HG03039 (cell line): ENCODE results near the gene VGF.

Source experiments
- ATAC-seq: cut with Tn5 transposase; IDR thresholded peaks from one replicate; pipeline ENCODE4 v1.9.1; 2021; ENCODE audit warnings: mild to moderate bottlenecking, moderate library complexity; ENCODE audit not compliant: unreplicated experiment

The VGF gene

DNA sequence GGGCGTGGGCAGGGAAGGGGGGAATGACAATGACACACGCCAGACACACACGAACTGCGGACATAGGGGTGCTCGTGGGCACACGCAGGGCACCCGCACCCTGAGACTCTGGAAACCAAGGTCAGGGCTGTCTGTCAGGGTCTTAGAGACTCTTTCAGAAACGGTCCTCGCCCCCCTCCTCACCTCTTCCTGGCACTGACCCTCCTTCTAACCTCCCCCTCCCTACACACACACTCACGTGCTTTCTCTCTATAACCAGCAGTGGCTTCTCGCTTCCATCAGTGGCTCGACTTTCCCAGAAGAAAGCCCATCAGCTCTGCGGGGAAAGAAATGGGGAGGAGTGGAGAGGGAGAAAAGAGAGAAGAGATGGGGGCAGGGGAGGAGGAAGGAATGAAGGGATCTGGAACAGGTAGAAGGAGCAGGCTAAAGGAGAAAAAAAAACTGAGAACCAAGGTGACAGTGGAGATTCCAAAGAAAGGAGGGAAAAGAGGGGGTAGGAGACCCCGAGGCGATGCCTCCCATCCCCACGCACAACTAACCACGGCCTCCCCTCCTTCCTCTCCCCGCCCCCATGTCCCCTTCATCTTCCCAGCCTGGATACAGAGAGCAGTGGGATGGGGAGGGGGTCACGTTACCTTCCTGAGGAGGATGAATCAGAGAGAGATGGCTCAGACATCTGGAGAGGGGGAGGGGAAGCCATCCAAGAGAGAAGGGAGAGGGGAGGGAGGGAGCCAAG is 1.7 kb upstream of the VGF start:
- no peak for ATAC-seq

DNA sequence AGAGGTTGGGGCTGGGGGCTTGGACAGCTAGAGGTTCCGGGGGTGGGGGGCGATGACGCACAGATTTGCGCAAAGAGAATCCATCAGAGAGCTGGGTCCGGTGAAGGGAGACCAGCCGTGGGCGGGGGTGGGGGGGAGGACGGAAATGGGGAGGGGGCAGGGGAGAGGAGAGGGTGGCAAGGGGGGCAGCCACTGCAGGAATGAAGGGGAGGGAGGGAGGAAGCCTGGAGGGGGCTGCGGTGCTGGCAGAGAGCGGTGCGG is 1.2 kb upstream of the VGF start:
- no peak for ATAC-seq

- no peak for ATAC-seq
Measured at GRCh38 chr7:101165958-101166647, 734 bp upstream of the VGF start.

DNA sequence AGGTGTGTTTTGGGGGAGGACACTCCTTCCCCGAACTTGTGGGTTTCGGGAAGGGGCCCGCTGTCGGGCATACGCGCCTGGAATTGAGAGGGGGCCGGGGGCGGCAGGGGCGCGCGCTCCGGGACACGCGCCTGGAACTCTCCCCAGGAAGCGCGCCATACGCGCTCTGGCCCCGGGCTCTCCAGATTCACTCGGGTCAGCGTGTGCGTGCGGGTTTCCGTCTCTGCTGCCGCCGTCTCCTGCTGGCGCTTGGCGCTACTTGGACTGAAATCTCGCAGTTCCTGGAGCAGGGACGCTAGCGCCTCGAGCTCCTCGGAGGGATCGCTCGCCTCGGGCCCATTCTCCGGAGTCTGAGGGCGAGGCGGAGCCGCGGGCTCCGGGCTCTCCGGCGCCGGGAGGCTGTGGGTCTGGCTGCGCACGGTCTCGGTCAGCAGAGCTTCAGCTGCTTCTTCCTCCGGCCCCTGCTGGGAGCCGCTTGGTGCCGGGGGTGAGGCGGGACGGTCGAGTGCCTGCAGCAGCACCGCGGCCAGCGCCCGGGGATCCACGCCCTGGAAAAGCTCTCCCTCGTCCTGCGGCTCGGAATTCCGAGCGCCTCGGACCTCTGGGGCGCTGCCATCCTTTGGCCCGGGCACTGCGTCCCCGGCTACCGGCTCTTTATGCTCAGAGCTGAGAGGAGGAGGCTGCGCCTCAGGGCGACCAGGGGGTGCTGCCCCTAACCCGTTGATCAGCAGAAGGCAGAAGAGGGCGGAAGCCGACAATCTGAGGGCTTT is 1.1 kb downstream of the VGF start:
- no peak for ATAC-seq

DNA sequence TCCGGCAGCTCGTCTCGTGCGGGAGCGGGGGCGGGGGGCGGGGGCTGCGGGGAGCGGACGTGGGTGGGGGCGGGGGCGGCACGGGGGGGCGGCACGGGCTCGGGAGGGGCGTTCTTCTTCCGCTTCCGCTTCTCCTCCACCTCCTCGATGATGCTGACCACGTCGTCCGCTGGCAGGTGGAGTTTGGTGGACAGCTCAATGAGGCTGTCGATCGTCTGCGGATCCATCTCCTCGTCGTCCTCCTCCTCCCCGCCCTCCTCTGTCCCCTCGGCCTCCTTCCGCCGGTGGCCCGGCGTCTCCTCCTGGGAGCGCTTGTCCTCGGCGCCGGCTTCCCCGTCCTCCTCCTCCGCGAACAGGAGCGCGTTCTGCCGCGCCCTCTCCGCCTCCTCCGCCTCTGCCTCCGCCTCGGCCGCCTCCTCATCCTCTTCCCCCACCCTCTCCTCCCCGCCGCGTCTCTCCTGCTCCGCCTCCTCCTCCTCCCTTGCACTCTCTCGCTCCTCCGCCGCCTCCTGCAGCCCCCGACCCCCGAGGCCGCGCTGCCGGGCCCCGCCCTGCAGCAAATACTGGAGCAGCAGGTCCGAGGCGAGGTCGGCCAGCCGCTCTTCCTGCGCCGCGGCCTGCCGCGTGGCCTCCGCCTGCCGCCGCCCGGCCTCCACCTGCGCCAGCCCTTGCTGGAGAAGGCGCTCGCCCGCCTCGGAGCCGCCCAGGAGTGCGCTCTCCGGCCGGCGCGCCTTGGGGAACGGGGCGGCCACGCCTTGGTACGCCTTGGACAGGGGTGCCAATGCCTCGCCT is 1.9 kb downstream of the VGF start:
- no peak for ATAC-seq

GRCh38 chr7:101162551-101163278 is 2.7 kb downstream of the VGF start:
- ATAC-seq, result no peak

- no peak for ATAC-seq
Measured at GRCh38 chr7:101161692-101162471, 3.5 kb downstream of the VGF start.

GRCh38 chr7:101160910-101161309 is 4.5 kb downstream of the VGF start:
- ATAC-seq, result no peak

DNA sequence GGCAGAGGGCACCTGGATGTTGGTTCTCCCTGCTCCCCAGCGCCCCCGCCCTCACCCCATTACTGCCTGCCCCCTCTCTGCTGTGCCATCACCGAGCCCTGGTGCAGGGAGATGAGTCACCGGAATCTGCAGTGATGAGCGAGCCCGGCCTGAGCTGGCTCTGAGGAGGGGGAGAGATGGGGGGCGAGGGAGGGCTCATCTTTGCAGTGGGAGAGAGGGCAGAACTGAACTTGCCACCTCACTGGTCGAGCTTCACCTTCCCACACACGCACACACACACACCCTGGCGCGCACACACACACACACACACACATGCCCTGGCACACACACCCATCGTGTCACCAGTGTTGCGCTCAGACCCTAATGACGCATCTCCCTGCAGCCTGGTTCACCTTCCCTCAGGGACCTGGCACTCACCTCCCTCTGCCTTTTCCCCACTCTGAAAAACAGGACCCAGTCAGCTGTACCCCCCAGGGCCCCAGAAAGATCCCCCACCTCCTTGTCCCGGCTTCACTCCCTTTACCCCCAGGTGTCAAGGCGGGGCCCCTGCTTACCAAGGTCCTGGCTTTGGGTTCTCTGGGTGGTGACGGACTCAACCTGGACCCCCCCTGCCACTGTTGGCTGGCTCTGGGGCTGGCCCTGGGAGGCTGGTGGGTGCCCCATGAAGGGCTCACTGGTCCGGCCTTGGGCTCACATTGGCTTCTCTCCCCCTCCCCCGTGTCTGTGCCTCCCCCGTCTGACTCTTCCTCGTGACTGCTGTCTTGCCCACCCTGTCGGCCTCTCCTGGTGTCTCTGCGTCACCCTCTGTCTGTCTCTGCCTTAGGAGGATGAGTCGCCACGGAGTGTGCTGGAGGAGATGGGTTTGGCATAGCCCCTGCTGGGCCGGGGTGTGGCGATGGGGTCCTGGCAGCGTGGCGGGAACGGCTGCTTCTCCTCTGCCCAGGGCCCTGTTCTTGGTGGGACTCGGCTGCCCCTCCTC is 5.4 kb downstream of the VGF start:
- no peak for ATAC-seq

GRCh38 chr7:101156866-101157589 is 8.3 kb downstream of the VGF start:
- ATAC-seq, result no peak

DNA sequence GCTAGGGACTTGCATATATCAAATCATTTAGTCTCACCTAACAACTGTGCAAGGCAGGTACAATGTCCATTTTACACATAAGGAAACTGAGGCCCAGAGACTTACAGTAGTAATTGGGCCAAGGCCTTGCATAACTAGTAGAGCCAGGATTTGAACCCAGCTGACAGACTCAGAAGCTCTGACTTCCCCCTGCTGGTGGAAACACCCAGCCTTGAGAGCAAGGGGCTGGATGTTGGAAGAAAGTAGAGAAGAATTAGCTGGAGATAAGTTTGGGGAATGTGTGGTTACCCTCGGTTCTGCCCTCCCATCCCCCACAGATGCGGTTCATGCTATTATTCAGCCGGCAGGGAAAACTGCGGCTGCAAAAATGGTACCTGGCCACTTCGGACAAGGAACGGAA is 9.1 kb downstream of the VGF start:
- ATAC-seq, result no peak

DNA sequence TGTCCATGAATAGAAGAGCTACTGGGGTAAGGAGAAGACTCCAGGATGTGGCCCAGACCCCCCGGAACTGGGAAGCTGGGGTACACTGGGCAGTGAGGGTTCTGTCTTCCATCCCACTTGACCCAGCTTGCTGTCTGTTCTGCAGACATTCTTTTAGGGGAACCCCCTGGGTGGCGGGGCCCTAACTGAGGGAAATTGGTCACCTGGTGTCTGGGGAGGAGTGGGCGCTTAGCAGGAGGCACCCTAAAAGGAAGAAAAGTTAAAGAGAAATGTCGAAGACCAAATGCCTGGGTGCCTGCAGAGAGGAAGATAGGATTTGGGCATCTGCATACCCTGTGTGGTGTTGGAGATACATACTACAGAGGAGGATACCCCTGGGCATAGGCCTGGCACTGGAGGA is 10.1 kb downstream of the VGF start:
- ATAC-seq, result no peak

- peak; percentile 17 for ATAC-seq
Measured at GRCh38 chr7:101154693-101155102, 10.7 kb downstream of the VGF start.

GRCh38 chr7:101153969-101154692 is 11.2 kb downstream of the VGF start, which contains the start of gene AP1S1:
AP1S1 (plus strand) TSS chr7:101154476; CDS start chr7:101154515, 39 bp downstream.
- peak; percentile 63 for ATAC-seq

- ATAC-seq, result no peak
Measured at GRCh38 chr7:101151908-101152651, 13.3 kb downstream of the VGF start.

DNA sequence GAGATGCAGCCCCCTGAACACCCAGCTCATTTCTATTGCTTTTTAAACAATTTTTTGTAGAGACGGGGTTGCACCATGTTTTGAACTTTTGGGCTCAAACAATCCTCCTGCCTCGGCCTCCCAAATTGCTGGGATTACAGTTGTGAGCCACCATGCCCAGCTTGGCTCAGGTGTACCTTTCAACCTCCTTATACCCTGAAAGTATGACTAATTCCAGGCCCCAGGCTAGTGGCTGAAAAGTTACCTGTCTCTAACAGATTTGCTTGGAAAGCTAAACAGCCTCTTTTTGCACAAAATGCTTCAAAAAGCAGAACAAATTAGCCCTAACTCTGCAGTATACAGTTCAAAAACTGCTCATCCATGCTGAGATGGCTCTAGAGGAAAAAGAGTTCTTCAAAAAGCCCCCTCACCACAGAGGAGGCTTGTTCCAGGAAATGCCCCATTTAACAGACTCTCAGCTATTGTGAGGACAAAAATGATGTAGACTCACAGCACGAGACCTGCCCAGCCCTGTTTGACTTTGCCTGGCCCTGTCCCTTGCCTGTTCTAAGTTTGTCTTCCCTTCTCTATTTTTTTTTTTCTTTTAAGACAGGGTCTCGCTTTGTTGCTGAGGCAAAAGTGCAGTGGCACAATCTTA is 24.5 kb downstream of the VGF start:
- no peak for ATAC-seq
